Karpas-422 (cell line): ENCODE measurements around the gene PAXIP1. TPM values are rescaled to one million over a fixed set of nuclear protein-coding genes. Genes with fewer than 3 reads are reported as not detected.
"Not testable (repeated sequence)": the region's sequence is repeated elsewhere in the genome, so short reads cannot be mapped to it uniquely, and the experiment has no call there.

Experiments used
- DNase-seq: peaks from one replicate; pipeline ENCODE4 v3.0.0-alpha.2; 2015
- H2AFZ ChIP-seq: fragments of 200-600 bp; sonication (generic); 2 replicates; pipeline ENCODE4 v1.6.1; 2014; ENCODE audit warnings: antibody characterized with exemption, low read length, mixed read lengths
- H3K27ac ChIP-seq: fragments of 200-600 bp; sonication (generic); 2 replicates; pipeline ENCODE4 v1.5.1; 2014; ENCODE audit warnings: mild to moderate bottlenecking, low read length, moderate library complexity
- H3K27me3 ChIP-seq: fragments of 200-600 bp; sonication (generic); 2 replicates; pipeline ENCODE4 v1.6.1; 2014; ENCODE audit warnings: low read length, mixed read lengths
- H3K36me3 ChIP-seq: fragments of 200-600 bp; sonication (generic); 2 replicates; pipeline ENCODE4 v1.6.1; 2014; ENCODE audit warnings: low read length, mixed read lengths; ENCODE audit not compliant: insufficient read depth
- H3K4me1 ChIP-seq: fragments of 200-600 bp; sonication (generic); 2 replicates; pipeline ENCODE4 v1.6.1; 2014; ENCODE audit warnings: mild to moderate bottlenecking, low read length, mixed read lengths
- H3K4me2 ChIP-seq: fragments of 200-600 bp; sonication (generic); 2 replicates; pipeline ENCODE4 v1.6.1; 2014; ENCODE audit warnings: low read length, low read depth, mild to moderate bottlenecking; ENCODE audit not compliant: poor library complexity, severe bottlenecking
- H3K4me3 ChIP-seq: fragments of 200-600 bp; sonication (generic); 2 replicates; pipeline ENCODE4 v1.5.1; 2014; ENCODE audit warnings: mild to moderate bottlenecking, antibody characterized with exemption, low read length, mixed read lengths
- H3K79me2 ChIP-seq: fragments of 200-600 bp; sonication (generic); 2 replicates; pipeline ENCODE4 v1.6.1; 2014; ENCODE audit warnings: mild to moderate bottlenecking, low read length, mixed read lengths
- H3K9ac ChIP-seq: fragments of 200-600 bp; sonication (generic); 2 replicates; pipeline ENCODE4 v1.6.0; 2014; ENCODE audit warnings: low read length
- H3K9me2 ChIP-seq: fragments of 200-600 bp; sonication (generic), shearing (Covaris generic); replicated peaks from 2 replicates; pipeline ENCODE4 v1.6.0; 2014; ENCODE audit warnings: mild to moderate bottlenecking, low read length, moderate library complexity; ENCODE audit not compliant: insufficient read depth
- H3K9me3 ChIP-seq: fragments of 300-700, 200-600 bp; sonication (generic); 2 replicates; pipeline ENCODE4 v1.6.1; 2014; ENCODE audit warnings: low read length, mixed read lengths
- H4K20me1 ChIP-seq: fragments of 200-600 bp; sonication (generic); 2 replicates; pipeline ENCODE4 v1.6.1; 2014; ENCODE audit warnings: mild to moderate bottlenecking, antibody characterized with exemption, low read length, low read depth; ENCODE audit not compliant: insufficient read depth
- total RNA-seq: library from RNA; depleted of rRNA; stranded (reverse); fragments of >200 nt; shearing (Covaris generic); gene quantifications from 2 replicates; pipeline ENCODE4 v1.2.3, GENCODE V29; 2014; ENCODE audit warnings: low replicate concordance

The PAXIP1 gene
- total RNA-seq, 1 experiment from 2014 or later, result 23.2 TPM

GRCh38 chr7:154928136-154929005 is 74.6 kb downstream of the PAXIP1 start:
- Histone ChIP-seq H3K4me2 (peak overlapping the region; percentile 84), H3K9ac (peak overlapping the region; percentile 78), H3K9me3 (peaks cover 7% of the 10 kb centered on the region), H3K27ac (peak overlapping the region; percentile 61), H3K36me3 (peaks cover 6% of the 10 kb centered on the region; the same call in 1 of the 2 replicates), H3K4me1 (peaks cover 13% of the 10 kb centered on the region), H4K20me1 (no peaks in the 10 kb centered on the region), H2AFZ (peak overlapping the region; percentile 94), H3K79me2 (no peaks in the 10 kb centered on the region), H3K4me3 (peak overlapping the region; percentile 80), H3K27me3 (no peaks in the 10 kb centered on the region), H3K9me2 (no peaks in the 10 kb centered on the region)
- peak; percentile 98 for DNase-seq

- peak overlapping the region; percentile 59 for H3K9ac ChIP-seq
- H3K4me3 ChIP-seq, result peak overlapping the region; percentile 80
- H3K4me2 ChIP-seq, result peak overlapping the region; percentile 84
Observed at GRCh38 chr7:154927624-154928125, 75.2 kb downstream of the PAXIP1 start.

DNA sequence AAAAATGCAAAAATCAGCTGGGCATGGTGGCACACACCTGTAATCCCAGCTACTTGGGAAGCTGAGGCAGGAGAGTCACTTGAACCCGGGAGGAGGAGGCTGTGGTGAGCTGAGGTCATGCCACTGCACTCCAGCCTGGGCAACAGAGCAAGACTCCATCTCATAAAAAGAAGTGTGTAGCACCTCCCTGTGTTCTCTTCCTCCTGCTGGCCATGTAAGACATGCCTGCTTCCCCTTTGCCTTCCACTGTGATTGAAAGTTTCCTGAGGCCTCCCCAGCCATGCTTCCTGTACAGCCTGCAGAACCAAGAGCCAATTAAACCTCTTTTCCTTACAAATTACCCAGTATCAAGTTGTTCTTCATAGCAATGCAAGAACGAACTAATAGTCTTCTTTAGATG is 80.5 kb downstream of the PAXIP1 start:
- DNase-seq, H4K20me1 ChIP-seq, H3K9ac ChIP-seq, H3K4me2 ChIP-seq, H3K36me3 ChIP-seq, H3K9me2 ChIP-seq, H3K4me1 ChIP-seq, H3K79me2 ChIP-seq, H3K9me3 ChIP-seq, H3K27ac ChIP-seq, H3K4me3 ChIP-seq, H2AFZ ChIP-seq, H3K27me3 ChIP-seq: not testable (repeated sequence)

More at GRCh38 chr7:154927624-154928125, 75.2 kb downstream of the PAXIP1 start:
- H3K9me2 ChIP-seq, result no peaks in the 10 kb centered on the region
- no peak overlapping the region for H3K27ac ChIP-seq
- peaks cover under 1% of the 10 kb centered on the region for H3K9me3 ChIP-seq
- peaks cover 1% of the 10 kb centered on the region; the same call in 1 of the 2 replicates for H3K36me3 ChIP-seq
- H4K20me1 ChIP-seq, result no peaks in the 10 kb centered on the region
- DNase-seq, result peak; percentile 94
- H3K27me3 ChIP-seq, result no peaks in the 10 kb centered on the region
- H2AFZ ChIP-seq, result peak overlapping the region; percentile 90
- no peaks in the 10 kb centered on the region for H3K79me2 ChIP-seq
- H3K4me1 ChIP-seq, result peaks cover 13% of the 10 kb centered on the region

DNA sequence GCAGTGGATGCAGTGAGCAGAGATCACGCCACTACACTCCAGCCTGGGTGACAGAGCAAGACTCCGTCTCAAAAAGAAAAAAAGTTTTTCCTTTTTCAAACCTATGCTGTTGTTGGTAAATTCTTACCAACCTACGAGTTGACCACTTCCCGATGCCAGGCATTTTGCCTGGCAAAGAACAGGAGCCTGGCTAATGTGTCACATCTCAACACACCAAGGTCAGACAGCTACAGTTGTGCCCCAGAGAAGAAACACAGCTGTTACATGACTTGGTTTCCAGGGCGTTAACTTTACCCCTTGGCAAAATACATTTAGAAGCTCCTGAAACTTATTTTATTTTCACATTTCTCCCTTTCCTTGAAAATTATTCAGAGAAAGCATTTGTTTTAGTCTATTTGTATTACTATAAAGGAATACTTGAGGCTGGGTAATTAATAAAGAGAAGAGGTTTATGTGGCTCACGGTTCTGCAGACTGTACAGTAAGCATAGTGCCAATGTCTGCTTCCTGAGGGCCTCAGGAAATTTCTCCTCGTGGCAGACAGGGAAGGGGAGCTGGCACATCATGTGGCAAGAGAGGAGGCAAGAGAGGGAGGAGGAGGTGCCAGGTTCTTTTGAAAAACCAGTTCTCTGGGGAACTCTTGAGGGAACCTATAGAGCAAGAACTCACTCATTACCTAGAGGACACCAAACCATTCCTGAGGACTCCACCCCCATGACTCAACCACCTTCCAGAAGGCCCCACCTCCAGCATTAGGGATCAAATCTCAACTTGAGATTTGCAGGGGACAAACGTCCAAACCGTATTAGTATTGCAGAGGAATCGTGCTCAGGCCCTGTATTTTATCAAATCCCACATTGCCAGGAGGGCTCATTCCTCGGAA is 83.3 kb downstream of the PAXIP1 start:
- DNase-seq, result no peak
- no peaks in the 10 kb centered on the region for H3K27me3 ChIP-seq

DNA sequence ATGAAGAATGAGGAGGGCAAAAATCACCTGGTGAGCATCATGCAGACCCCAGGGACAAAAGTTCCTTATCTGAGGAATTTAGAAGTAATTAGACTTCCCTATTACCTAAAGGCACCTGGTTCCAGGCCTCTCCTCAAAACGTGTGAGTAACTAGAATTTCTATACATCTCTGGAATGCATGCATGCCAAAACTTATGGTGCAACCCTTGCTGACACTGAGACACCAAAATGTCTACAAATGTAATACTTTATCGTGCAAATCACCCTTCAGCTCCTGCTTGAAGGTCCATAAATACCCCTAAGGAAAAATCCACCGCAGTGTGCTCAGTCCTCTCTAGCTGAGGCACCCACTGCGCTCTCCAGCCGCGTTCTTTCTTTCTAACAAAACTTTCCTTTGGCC is 84.2 kb downstream of the PAXIP1 start:
- no peak overlapping the region for H2AFZ ChIP-seq
- no peaks in the 10 kb centered on the region for H3K27me3 ChIP-seq
- no peaks in the 10 kb centered on the region for H3K9me2 ChIP-seq
- no peak for DNase-seq
- H3K4me1 ChIP-seq, result no peaks in the 10 kb centered on the region
- no peak overlapping the region for H3K27ac ChIP-seq
- no peaks in the 10 kb centered on the region for H4K20me1 ChIP-seq
- H3K79me2 ChIP-seq, result no peaks in the 10 kb centered on the region
- no peak overlapping the region for H3K4me2 ChIP-seq
- H3K9ac ChIP-seq, result no peak overlapping the region
- no peaks in the 10 kb centered on the region for H3K9me3 ChIP-seq
- H3K4me3 ChIP-seq, result no peak overlapping the region
- no peaks in the 10 kb centered on the region for H3K36me3 ChIP-seq

More for the DNA sequence above, 83.3 kb downstream of the PAXIP1 start:
- no peak overlapping the region for H2AFZ ChIP-seq
- H3K27ac ChIP-seq, result no peak overlapping the region
- no peaks in the 10 kb centered on the region for H3K4me1 ChIP-seq
- H3K9ac ChIP-seq, result no peak overlapping the region
- H3K9me2 ChIP-seq, result no peaks in the 10 kb centered on the region
- H4K20me1 ChIP-seq, result no peaks in the 10 kb centered on the region
- no peaks in the 10 kb centered on the region for H3K79me2 ChIP-seq
- no peaks in the 10 kb centered on the region for H3K36me3 ChIP-seq
- H3K4me2 ChIP-seq, result no peak overlapping the region
- no peak overlapping the region for H3K4me3 ChIP-seq
- no peaks in the 10 kb centered on the region for H3K9me3 ChIP-seq

- Histone ChIP-seq H3K79me2 (no peaks in the 10 kb centered on the region), H2AFZ (no peak overlapping the region), H3K27ac (no peak overlapping the region), H3K4me3 (no peak overlapping the region), H4K20me1 (no peaks in the 10 kb centered on the region), H3K9me2 (no peaks in the 10 kb centered on the region), H3K36me3 (no peaks in the 10 kb centered on the region), H3K4me1 (no peaks in the 10 kb centered on the region), H3K4me2 (no peak overlapping the region), H3K27me3 (no peaks in the 10 kb centered on the region), H3K9me3 (no peaks in the 10 kb centered on the region), H3K9ac (no peak overlapping the region)
- DNase-seq, result no peak
Observed at GRCh38 chr7:154918266-154918665, 84.7 kb downstream of the PAXIP1 start.

GRCh38 chr7:154917808-154918160 is 85.1 kb downstream of the PAXIP1 start:
- no peaks in the 10 kb centered on the region for H3K4me1 ChIP-seq
- H3K27me3 ChIP-seq, result no peaks in the 10 kb centered on the region
- no peak overlapping the region for H3K4me2 ChIP-seq
- H3K27ac ChIP-seq, result no peak overlapping the region
- no peak overlapping the region for H3K4me3 ChIP-seq
- H3K9me3 ChIP-seq, result no peaks in the 10 kb centered on the region
- H4K20me1 ChIP-seq, result no peaks in the 10 kb centered on the region
- H2AFZ ChIP-seq, result no peak overlapping the region
- no peaks in the 10 kb centered on the region for H3K36me3 ChIP-seq
- DNase-seq, result no peak
- no peaks in the 10 kb centered on the region for H3K9me2 ChIP-seq
- no peaks in the 10 kb centered on the region for H3K79me2 ChIP-seq
- H3K9ac ChIP-seq, result no peak overlapping the region
